ENCODE measurements around the gene GREB1L.

The GREB1L gene

DNA sequence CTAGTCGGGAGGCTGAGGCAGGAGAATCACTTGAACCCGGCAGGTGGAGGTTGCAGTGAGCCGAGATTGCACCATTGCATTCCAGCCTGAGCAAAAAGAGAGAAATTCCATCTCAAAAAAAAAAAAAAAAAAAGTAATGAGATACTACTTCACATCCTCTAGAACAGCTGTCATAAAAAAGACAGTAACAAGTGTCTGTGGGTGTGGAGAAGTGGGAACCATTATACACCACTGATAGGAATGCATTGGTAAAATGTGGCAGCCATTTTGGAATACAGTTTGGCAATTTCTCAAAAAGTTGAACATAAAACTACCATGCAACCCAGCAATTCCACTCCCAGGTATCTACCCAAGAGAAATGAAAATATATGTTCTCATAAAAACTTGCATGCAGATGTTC is 166.6 kb downstream of the GREB1L start:
- no peak for DNase-seq (ENCODE audit: low read depth)
- TF ChIP-seq CTCF (IDR thresholded peaks at IDR 0.05; ENCODE audit: insufficient read depth, low read depth, low read length, missing control alignments), result no peak

DNA sequence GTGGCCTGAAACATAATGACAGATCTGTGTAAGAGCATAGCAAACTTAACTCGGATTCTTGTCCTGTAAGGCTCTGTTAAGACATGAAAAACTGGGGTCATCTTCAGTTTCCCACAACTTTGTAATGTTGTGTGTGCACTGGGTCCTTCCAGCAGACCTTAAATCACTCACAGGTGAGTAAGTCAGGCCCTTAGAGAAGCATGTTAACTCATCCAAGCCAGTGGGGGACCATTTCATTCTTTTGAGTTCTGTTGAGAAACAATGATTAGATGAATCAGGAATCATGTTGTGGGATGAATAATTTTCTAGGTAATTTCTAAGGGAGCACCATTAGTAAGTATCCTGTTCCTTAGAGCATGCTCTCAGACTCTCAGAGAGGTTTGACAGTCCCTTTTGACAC is 191.4 kb downstream of the GREB1L start:
- peak; percentile 95 for DNase-seq (ENCODE audit: low read depth)
- TF ChIP-seq CTCF (IDR thresholded peaks at IDR 0.05; ENCODE audit: insufficient read depth, low read depth, low read length, missing control alignments), result no peak
- H3K4me3 ChIP-seq (ENCODE audit: low read length), result no peak overlapping the region

More for the DNA sequence above, 166.6 kb downstream of the GREB1L start:
- H3K4me3 ChIP-seq (ENCODE audit: low read length), result no peak overlapping the region

DNA sequence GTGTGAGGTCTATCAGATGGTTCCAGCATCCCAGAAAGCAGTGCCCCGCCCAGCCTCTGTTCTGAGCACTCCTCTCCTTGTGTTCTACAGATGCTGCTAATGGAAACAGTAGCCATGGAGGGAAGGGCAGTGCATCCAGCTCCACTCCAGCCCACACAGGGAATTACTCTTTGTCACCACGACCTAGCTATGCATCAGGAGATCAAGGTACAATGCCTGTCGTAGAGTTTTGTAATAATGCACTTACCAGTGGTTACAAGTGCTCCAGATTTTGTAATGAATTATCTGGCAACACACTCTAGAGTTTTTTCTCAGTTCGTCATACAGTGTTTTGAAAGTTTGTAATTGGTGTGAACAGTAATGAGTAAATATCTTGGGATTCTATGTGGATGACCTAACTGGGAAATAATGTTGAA is 197.4 kb downstream of the GREB1L start:
- DNase-seq (ENCODE audit: low read depth), result peak; percentile 96
- TF ChIP-seq CTCF (IDR thresholded peaks at IDR 0.05; ENCODE audit: insufficient read depth, low read depth, low read length, missing control alignments), result no peak
- H3K4me3 ChIP-seq (ENCODE audit: low read length), result no peak overlapping the region

DNA sequence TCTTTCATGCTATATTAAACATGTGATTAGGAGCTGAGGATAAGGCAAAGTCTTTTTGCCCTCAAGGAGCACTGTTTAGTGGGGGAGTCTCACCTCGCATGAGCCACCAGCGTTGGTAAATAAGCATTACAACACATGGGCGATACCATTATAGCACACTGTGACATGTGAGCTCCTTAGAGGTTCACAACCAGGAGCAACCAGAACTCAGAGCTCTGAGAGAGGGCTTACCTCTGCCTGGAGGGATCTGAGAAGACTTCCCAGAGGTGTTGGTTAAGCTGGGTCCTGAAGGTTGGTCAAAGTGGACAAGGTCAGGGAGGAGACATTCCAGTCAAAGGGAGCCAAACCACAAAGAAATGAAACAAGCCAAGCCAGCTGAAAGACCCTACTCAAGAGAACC is 199.6 kb downstream of the GREB1L start:
- TF ChIP-seq CTCF (IDR thresholded peaks at IDR 0.05; ENCODE audit: insufficient read depth, low read depth, low read length, missing control alignments), result no peak
- DNase-seq (ENCODE audit: low read depth), result peak; percentile 8
- no peak overlapping the region for H3K4me3 ChIP-seq (ENCODE audit: low read length)

- H3K4me3 ChIP-seq (ENCODE audit: low read length), result no peak overlapping the region
- no peak for DNase-seq (ENCODE audit: low read depth)
- TF ChIP-seq CTCF (IDR thresholded peaks at IDR 0.05; ENCODE audit: insufficient read depth, low read depth, low read length, missing control alignments), result no peak
These were observed 201.9 kb downstream of the GREB1L start for GRCh38 chr18:21443776-21444464.

DNA sequence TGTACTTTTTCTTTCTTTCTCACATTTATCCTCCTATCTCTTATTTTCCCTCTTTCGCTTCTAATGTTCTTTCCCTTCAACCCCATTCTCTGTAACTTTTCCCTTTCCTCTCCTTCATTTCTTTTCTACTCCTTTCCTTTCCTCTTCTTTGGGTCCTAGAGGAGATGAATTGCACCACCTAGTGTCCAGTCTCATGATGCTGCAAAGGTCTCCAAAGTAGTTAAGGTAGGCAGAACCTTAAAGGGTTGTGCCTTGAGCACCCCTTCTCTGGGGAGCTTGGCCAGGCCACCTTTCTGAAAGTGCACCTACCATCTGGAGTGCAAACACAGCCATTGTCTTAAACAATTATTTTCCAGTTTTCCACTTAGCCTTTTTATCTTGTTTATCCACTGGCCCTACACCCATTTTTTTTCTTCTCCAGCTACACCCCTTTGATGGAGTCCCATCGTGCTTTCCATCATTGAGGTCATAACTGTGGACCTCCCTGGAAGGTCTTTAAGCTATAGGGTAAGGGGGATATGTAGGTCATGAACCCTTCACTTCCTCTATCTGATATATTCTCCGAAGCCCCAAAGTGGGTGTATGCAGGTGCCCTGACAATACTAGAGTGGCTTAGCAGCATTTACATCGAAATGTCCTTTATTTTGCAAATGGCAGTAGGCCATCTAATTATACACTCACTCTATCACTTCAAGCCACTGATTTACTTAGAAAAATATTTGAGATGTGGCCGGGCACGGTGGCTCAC is 202.6 kb downstream of the GREB1L start:
- H3K4me3 ChIP-seq (ENCODE audit: low read length), result no peak overlapping the region
- TF ChIP-seq CTCF (IDR thresholded peaks at IDR 0.05; ENCODE audit: insufficient read depth, low read depth, low read length, missing control alignments), result peak; percentile 95
- peak; percentile 77 for DNase-seq (ENCODE audit: low read depth)

All from epithelial cell of esophagus (primary cell).